ENCODE data around the gene RHOJ. TPM values are rescaled to one million over a fixed set of nuclear protein-coding genes. Genes with fewer than 3 reads are reported as not detected.

Gene RHOJ
- total RNA-seq, 1 donor from 2014 or later: not detected

DNA sequence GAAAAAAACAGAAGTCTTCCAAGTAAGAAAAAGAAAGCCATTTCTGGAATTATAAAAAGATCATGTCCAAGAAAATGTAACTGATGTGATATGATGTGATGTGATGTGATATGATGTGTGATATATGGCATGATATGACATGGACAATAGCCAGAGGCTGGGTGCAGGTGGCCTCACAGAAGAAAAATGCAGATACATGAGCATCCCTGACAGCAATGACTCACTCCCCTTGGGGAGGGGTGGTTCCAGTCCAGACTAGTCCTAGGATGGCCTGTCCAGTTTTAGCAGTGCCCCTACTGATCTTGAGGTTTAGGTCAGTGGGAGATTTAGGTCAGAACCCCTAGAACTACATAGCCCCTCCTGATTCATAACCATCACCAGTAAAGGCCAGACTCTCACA is 3.5 kb upstream of the RHOJ start:
- Histone ChIP-seq H3K27me3 (ENCODE audit: control insufficient read depth, insufficient read depth, low read length) (no peaks in the 10 kb centered on the region), H3K36me3 (ENCODE audit: control insufficient read depth, insufficient read depth, low read length) (no peaks in the 10 kb centered on the region), H3K4me3 (ENCODE audit: low read depth, low read length) (no peak overlapping the region)
- FAIRE-seq (no peak), DNase-seq (ENCODE audit: low read depth) (peak; percentile 80)
- TF ChIP-seq, protein P1, sequence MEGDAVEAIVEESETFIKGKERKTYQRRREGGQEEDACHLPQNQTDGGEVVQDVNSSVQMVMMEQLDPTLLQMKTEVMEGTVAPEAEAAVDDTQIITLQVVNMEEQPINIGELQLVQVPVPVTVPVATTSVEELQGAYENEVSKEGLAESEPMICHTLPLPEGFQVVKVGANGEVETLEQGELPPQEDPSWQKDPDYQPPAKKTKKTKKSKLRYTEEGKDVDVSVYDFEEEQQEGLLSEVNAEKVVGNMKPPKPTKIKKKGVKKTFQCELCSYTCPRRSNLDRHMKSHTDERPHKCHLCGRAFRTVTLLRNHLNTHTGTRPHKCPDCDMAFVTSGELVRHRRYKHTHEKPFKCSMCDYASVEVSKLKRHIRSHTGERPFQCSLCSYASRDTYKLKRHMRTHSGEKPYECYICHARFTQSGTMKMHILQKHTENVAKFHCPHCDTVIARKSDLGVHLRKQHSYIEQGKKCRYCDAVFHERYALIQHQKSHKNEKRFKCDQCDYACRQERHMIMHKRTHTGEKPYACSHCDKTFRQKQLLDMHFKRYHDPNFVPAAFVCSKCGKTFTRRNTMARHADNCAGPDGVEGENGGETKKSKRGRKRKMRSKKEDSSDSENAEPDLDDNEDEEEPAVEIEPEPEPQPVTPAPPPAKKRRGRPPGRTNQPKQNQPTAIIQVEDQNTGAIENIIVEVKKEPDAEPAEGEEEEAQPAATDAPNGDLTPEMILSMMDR (IDR thresholded peaks at IDR 0.05; ENCODE audit: insufficient read depth, low read length, severe bottlenecking): no peak

DNA sequence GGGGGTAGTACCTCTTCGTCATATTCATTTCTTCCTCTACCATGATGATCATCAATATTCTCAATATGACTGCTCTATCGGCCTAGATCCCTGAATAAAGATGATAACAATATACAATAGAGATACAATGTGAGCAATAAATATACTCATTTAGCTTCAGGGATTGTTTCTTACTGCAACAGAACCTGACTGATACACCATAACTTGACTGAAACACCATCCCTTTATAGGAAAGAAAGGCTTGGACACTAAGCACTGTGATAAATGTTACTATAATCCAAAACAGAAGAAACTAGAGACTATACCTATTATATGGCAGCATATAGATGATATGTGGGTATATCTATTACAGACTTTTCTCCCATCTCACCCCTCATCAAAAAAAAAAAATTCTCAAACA is 1.2 kb upstream of the RHOJ start:
- no peak for FAIRE-seq

DNA sequence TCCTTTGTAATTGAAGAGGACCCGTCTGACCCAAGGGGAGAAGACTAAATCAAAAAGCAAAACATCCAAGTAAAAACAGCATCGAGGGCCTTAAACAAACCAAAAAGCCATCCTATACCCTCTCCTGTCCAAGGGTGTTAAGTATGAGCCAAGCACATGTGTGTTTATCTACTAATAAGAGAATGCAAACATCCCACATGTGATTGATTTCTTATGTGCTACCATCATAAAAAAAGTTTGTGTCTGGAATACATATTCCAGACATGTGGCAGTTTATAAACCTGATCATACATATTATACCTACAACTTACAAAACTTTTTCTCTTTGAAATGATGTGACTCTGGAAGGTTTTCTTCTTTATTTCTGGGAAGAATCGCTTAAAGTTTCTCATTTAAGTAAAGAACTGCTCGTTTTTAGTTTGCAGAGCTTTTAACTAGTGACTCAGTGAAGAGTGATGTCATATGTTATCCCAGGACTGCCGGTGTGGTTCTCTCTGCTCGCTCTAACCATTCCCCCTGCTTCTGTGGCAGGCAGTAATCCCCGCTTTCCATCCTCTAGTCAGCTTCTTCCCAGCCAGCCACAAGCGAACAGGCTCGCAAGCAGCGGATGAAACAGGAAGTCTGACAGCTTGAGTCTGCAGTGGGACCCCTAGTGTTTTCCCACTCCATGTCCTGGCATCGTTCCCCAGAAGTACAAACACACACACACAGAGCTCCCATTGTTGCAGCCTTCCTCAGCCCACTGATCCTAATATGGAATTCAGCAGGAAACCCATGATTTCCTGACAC is 431 bp upstream of the RHOJ start:
- TF ChIP-seq, protein P1 (IDR thresholded peaks at IDR 0.05; ENCODE audit: insufficient read depth, low read length, severe bottlenecking): no peak
- DNase-seq (ENCODE audit: low read depth) (peak; percentile 85), FAIRE-seq (no peak)
- Histone ChIP-seq H3K27me3 (ENCODE audit: control insufficient read depth, insufficient read depth, low read length) (no peaks in the 10 kb centered on the region), H3K36me3 (ENCODE audit: control insufficient read depth, insufficient read depth, low read length) (no peaks in the 10 kb centered on the region), H3K4me3 (ENCODE audit: low read depth, low read length) (peak overlapping the region; percentile 15)

More for the DNA sequence above, 1.2 kb upstream of the RHOJ start:
- Histone ChIP-seq H3K27me3 (ENCODE audit: control insufficient read depth, insufficient read depth, low read length) (no peaks in the 10 kb centered on the region), H3K4me3 (ENCODE audit: low read depth, low read length) (no peak overlapping the region), H3K36me3 (ENCODE audit: control insufficient read depth, insufficient read depth, low read length) (no peaks in the 10 kb centered on the region)
- TF ChIP-seq, protein P1 (IDR thresholded peaks at IDR 0.05; ENCODE audit: insufficient read depth, low read length, severe bottlenecking): no peak
- DNase-seq (ENCODE audit: low read depth): no peak

DNA sequence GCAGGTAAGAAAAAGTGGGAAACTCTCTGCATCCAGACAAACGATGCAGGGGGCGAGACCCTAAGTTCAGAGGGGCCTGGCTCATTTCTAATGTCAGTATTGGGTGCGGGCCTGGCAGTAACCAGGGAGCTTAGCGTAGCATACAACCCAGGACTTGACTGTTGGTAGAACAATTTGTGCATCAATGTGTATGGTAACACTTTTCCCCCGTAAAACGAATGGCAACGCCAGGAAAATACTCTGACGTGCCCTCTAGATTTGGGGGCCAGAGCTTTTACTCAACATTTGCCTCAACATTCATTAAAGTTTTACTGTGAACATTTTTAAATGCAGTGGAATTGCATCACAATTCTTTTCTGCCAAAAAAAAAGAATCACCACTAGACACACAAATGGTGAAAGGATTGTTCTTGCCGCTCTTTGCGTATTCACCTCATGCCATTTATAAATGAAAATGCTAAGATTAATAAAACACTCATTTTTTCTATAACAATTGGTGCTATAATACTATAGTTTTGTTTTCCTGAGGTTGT is 867 bp downstream of the RHOJ start:
- TF ChIP-seq, protein P1 (IDR thresholded peaks at IDR 0.05; ENCODE audit: insufficient read depth, low read length, severe bottlenecking): no peak
- no peak for DNase-seq (ENCODE audit: low read depth)
- Histone ChIP-seq H3K36me3 (ENCODE audit: control insufficient read depth, insufficient read depth, low read length) (no peaks in the 10 kb centered on the region), H3K4me3 (ENCODE audit: low read depth, low read length) (no peak overlapping the region), H3K27me3 (ENCODE audit: control insufficient read depth, insufficient read depth, low read length) (no peaks in the 10 kb centered on the region)
- FAIRE-seq: no peak

DNA sequence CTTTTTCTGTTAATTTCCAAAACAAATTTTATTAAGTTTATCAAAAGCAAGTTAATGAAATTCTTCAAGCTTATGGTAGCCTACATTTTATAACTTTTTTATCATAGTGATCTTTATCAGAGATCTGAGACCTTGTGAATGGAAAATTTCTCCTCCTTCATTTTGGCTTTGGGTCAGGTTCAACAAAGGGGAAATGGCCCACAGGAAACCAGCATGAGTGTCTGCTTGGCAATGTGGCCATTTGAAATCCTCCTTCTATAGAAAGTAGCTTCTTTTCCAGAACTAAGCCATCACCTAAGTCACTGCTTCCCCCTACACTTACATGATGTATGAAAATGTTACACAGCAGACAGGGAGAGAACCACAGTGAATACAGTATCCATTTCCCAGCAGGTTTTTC is 1.6 kb downstream of the RHOJ start:
- no peaks in the 10 kb centered on the region for H3K36me3 ChIP-seq (ENCODE audit: control insufficient read depth, insufficient read depth, low read length)
- H3K27me3 ChIP-seq (ENCODE audit: control insufficient read depth, insufficient read depth, low read length): no peaks in the 10 kb centered on the region
- DNase-seq (ENCODE audit: low read depth) (no peak), FAIRE-seq (no peak)
- TF ChIP-seq, protein P1 (IDR thresholded peaks at IDR 0.05; ENCODE audit: insufficient read depth, low read length, severe bottlenecking): no peak
- no peak overlapping the region for H3K4me3 ChIP-seq (ENCODE audit: low read depth, low read length)

Data from bronchial epithelial cell (primary cell).